ENCODE data around the gene TMEM80. TPM values are rescaled to one million over a fixed set of nuclear protein-coding genes. Genes with fewer than 3 reads are reported as not detected.

Gene TMEM80
- total RNA-seq, 2 donors from 2014 or later: 21.8 to 36.3 TPM

- 12 to 14% methylated on average over 8 to 20 of the region's 27 CpGs for WGBS, 2 donors
- TF ChIP-seq CTCF (IDR thresholded peaks at IDR 0.05) (peak in 1 of 7 experiments; percentile 16), POLR2A (IDR thresholded peaks at IDR 0.05) (peak; percentile 57 to 80 (median 75))
- Histone ChIP-seq H3K36me3 (replicated peaks in 1 of 2; ENCODE audit: insufficient read depth in 1 of 2, low read depth in 2 of 2) (no peaks in the 10 kb centered on the region), H3K27me3 (no peaks in the 10 kb centered on the region), H3K9me3 (no peaks in the 10 kb centered on the region), H3K27ac (peak overlapping the region; percentile 74 to 94 (median 88)), H3K4me3 (peak overlapping the region; percentile 1 to 45), H3K4me1 (peaks cover 75% of the 10 kb centered on the region)
- peak; percentile 84 for ATAC-seq
- DNase-seq: peak; percentile 89 to 95 (median 94)
- intact Hi-C loops (cut with DNase I): no loop called here
Measured at GRCh38 chr11:704781-705645, 9.4 kb downstream of the TMEM80 start.

GRCh38 chr11:705646-706438 is 10.2 kb downstream of the TMEM80 start, which contains the start of gene EPS8L2:
TSS of gene EPS8L2 (plus strand) at chr11:706231. CDS start at chr11:709408, 3,177 bp downstream.
- H3K4me1 ChIP-seq: peaks cover 83% of the 10 kb centered on the region
- WGBS, 2 donors: 2% methylated on average over 80 of the region's 90 CpGs; no CpG with 5 or more reads in 1 of the 2 donors
- peak; percentile 43 for ATAC-seq

GRCh38 chr11:706439-706956 is 10.9 kb downstream of the TMEM80 start:
- TF ChIP-seq POLR2A (IDR thresholded peaks at IDR 0.05): peak in 2 of 3 donors; percentile 51 to 56
- TF ChIP-seq CTCF (IDR thresholded peaks at IDR 0.05): peak in 1 of 7 experiments; percentile 16
- H3K4me3 ChIP-seq: peak overlapping the region; percentile 27 to 44
- intact Hi-C loops (cut with DNase I): no loop called here
- H3K27ac ChIP-seq: peak overlapping the region; percentile 74 to 94 (median 88)
- 5 to 10% methylated on average over 9 to 22 of the region's 22 CpGs for WGBS, 2 donors
- peak; percentile 48 to 69 (median 56) for DNase-seq
- H3K27me3 ChIP-seq: no peaks in the 10 kb centered on the region
- H3K9me3 ChIP-seq: no peaks in the 10 kb centered on the region
- H3K4me1 ChIP-seq: peaks cover 84% of the 10 kb centered on the region
- ATAC-seq: peak; percentile 16
- no peaks in the 10 kb centered on the region for H3K36me3 ChIP-seq (replicated peaks in 1 of 2; ENCODE audit: insufficient read depth in 1 of 2, low read depth in 2 of 2)

More at GRCh38 chr11:705646-706438, 10.2 kb downstream of the TMEM80 start, which contains the start of gene EPS8L2:
- TF ChIP-seq POLR2A (IDR thresholded peaks at IDR 0.05): no peak
- no peak for TF ChIP-seq CTCF (IDR thresholded peaks at IDR 0.05)
- DNase-seq: peak; percentile 68 to 79 (median 72)
- no peaks in the 10 kb centered on the region for H3K9me3 ChIP-seq
- no peaks in the 10 kb centered on the region for H3K36me3 ChIP-seq (replicated peaks in 1 of 2; ENCODE audit: insufficient read depth in 1 of 2, low read depth in 2 of 2)
- H3K4me3 ChIP-seq: peak within 1 kb of the TSS; percentile 44 to 45
- intact Hi-C loops (cut with DNase I): no loop called here
- peak within 1 kb of the TSS; percentile 74 to 94 (median 88) for H3K27ac ChIP-seq
- H3K27me3 ChIP-seq: no peaks in the 10 kb centered on the region

- ATAC-seq (peak; percentile 2), DNase-seq (peak; percentile 41 to 69 (median 53))
- Histone ChIP-seq H3K27me3 (no peaks in the 10 kb centered on the region), H3K27ac (peak overlapping the region; percentile 74 to 94 (median 88)), H3K4me3 (peak overlapping the region; percentile 27 to 44), H3K4me1 (peaks cover 85% of the 10 kb centered on the region), H3K36me3 (replicated peaks in 1 of 2; ENCODE audit: insufficient read depth in 1 of 2, low read depth in 2 of 2) (no peaks in the 10 kb centered on the region), H3K9me3 (no peaks in the 10 kb centered on the region)
- WGBS, 2 donors: 8 to 14% methylated on average over 22 of the region's 30 CpGs
- TF ChIP-seq POLR2A (IDR thresholded peaks at IDR 0.05): peak in 1 of 3 donors; percentile 24
- TF ChIP-seq CTCF (IDR thresholded peaks at IDR 0.05): peak in 3 of 7 experiments; percentile 15 to 35 (median 27)
- intact Hi-C loops (cut with DNase I): no loop called here
Measured at GRCh38 chr11:706957-707816, 11.6 kb downstream of the TMEM80 start.
